H1 (cell line): Measurements from ENCODE around the gene LPCAT1. TPM values are rescaled to one million over a fixed set of nuclear protein-coding genes. Genes with fewer than 3 reads are reported as not detected.

Experiments
- NRF1 ChIP-seq: IDR thresholded peaks from 2 replicates; pipeline ENCODE4 v1.6.1; 2011; ENCODE audit warnings: mild to moderate bottlenecking, low read depth, low read length, improper control_type of control experiment
- TCF12 ChIP-seq: IDR thresholded peaks from 2 replicates; pipeline ENCODE4 v1.6.1; 2011; ENCODE audit warnings: low read depth, mild to moderate bottlenecking, low read length
- polyA plus RNA-seq, 7 experiments: library from polyadenylated mRNA; depleted of rRNA in 3 of 7; stranded (reverse) in 5 of 7; unstranded in 2 of 7; fragments of >200 nt in 5 of 7; fragments of 200-250 nt in 2 of 7; gene quantifications; 1 replicate in 5 of 7; 2 replicates in 1 of 7; 4 replicates in 1 of 7; pipeline versions ENCODE4 v1.2.1 to v1.2.3, GENCODE V29; 2011 to 2013; ENCODE audit warnings: missing spikeins in 2 of 7, mixed read lengths in 2 of 7
- total RNA-seq: library from RNA; stranded (reverse); fragmentation: NEBNext Ultra II Directional; extraction: Animal tissue kit (Norgen Biotek cat#: 25700); gene quantifications from 2 replicates; pipeline ENCODE4 v1.2.1, GENCODE V29; 2021

Gene LPCAT1
- total and polyA plus RNA-seq, 2 of the 8 experiments (the other 6 are each of a cell fraction or from before 2014, with no cell fraction given) = 107 to 260 TPM

- no peak for TF ChIP-seq TCF12
- TF ChIP-seq NRF1 = no peak
These were observed 11.0 kb downstream of the LPCAT1 start (continued) for GRCh38 chr5:1512541-1513291.
